GM11168 (cell line): ENCODE measurements around the gene SLC14A1.

ENCODE experiments used
- in situ Hi-C: fragments of 300-500 bp; cut with MboI; formaldehyde crosslinking; loops from one replicate; pipeline ENCODE4 v1.12.0; 2022; ENCODE audit warnings: low sequenced_read_pairs; ENCODE audit not compliant: unreplicated experiment

SLC14A1 gene

DNA sequence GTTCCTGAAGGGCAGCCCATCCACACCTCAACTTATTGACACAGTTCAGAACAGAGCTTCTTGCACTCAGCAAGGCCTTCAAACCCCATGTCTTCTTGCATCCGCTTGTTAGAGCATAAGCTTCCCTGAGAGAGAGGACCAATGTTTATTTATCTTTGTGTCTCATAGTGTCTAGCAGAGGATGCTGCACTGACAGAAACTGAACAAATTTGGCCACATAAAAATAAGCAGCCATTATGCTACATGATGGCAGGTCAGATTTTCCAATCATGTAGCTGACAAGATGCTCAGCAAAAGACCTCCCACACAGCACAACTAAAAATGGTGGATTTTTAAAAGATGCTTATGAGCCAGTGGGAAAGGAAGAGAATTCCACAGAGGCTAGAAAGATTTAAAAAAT, 63.4 kb downstream of the SLC14A1 start:
- in situ Hi-C loops = no loop called here

DNA sequence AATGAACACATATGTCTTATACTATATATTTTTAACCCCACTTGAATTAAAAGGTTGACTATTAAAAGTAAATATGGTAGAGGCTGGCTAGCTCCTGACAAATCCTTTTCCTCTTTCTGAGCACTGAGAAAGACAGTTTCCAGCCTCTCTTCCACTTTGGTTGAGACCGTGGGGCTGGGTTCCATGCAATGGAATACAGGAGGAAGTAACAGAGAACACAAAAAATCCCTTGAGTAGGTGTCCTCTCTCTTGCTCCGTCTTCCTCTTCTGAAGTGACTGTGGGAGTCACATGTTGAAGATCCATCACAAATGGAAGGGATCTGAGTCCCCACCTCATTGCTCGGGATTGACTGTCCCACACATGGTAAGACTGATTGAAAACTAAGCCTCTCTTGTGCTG, 64.9 kb downstream of the SLC14A1 start:
- in situ Hi-C loops = no loop called here

DNA sequence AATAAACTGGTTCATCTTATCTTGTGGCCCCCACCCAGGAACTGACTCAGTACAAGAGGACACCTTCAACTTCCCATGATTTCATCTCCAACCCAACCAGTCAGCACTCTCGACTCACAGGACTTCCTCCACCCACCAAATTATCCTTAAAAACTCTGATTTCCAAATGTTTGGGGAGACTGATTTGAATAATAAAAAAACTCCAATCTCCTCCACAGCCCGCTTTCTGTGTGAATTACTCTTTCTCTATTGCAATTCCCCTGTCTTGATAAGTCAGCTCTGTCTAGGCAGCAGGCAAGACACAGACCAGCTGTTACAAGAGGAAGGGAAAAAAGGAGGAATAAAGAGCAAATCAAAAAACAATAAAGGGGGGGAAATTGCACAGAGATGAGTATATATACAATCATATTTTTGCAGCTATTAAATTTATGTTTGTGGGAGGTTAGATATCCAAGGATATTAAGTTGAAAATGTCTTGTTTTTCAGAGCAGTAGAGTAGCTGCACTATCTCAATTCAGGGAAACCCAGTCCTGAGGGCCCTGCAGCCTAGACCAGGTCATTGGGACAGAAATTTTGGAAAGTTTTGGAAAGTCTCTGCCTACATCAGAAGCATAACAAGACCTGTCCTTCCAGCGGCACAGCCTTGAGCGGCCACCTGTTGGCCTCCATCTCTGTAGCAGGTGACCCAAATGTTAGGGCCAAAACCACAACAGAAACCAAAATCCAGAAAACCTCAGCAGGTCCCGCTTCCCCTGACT, 68.7 kb downstream of the SLC14A1 start:
- in situ Hi-C loops = no loop called here

- in situ Hi-C loops = no loop called here
These were observed 69.4 kb downstream of the SLC14A1 start for GRCh38 chr18:45793264-45793965.

GRCh38 chr18:45801416-45802004, 77.5 kb downstream of the SLC14A1 start:
- in situ Hi-C loops = no loop called here
